ENCODE results near the gene HLA-DRB1.

DNA sequence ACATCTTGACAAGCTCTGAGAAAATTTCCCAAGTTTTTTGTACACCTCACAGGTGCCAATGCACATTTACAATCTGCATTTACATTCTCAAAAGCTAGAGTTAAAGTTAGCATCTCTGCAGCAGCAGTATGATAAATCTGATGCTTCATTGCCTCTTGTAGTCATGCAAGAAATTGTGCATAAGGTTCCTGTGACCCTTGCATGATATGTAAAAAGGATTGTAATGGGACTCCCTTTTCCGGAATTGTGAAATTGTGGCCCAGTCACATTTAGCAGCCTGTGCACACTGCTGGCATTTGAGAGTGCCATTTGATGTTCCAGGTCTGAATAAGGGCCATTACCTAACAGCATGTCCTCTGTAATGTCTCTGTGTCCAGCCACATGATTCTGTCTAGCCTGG lies 24.1 kb downstream of the HLA-DRB1 start:
- no peak for TF ChIP-seq YY1 (IDR thresholded peaks at IDR 0.05; ENCODE audit: insufficient read depth, insufficient read length)
- TF ChIP-seq ZNF274 (IDR thresholded peaks at IDR 0.05; ENCODE audit: low read depth, low read length): no peak
- TF ChIP-seq SUZ12 (IDR thresholded peaks at IDR 0.05; ENCODE audit: extremely low read depth, insufficient read depth, insufficient read length): no peak
